Measurements from ENCODE around the gene LENG8. TPM values are rescaled to one million over a fixed set of nuclear protein-coding genes. Genes with fewer than 3 reads are reported as not detected.

LENG8 gene
- total RNA-seq, 1 donor: 123 TPM

DNA sequence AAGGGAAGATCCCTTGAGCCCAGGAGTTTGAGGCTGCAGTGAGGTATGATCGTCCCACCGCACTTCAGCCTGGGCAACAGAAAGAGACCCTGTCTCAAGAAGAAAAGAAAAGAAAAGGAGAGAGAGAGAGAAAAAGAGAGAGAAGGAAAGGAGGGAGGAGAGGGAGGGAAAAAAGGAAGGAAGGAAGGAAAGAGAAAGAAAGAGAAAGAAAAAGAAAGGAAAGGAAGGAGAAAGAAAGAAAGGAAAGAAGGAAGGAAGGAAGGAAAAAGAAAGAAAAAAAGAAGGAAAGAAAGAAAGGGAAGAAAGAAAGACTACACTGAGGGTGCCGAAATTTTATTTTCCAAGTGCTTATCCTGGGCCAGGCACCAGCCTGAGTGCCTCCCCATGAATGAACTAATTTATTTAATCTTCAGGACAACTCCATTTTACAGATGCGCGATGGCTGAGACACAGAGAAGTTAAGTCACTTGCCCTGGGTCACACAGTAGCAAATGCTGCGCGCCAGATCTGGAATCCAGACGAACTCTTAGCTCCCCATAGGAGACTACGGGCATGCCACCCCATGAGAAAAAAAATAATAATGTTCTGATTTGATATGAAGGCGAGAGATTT lies 21.4 kb downstream of the LENG8 start:
- Histone ChIP-seq H3K4me1 (ENCODE audit: insufficient read depth, low read length) (peaks cover 11% of the 10 kb centered on the region), H3K9me3 (ENCODE audit: low read depth, low read length) (no peaks in the 10 kb centered on the region), H3K27me3 (ENCODE audit: insufficient read depth, low read length) (peaks cover 48% of the 10 kb centered on the region), H3K4me3 (ENCODE audit: low read length) (no peak overlapping the region)

GRCh38 chr19:54470991-54471782 lies 22.2 kb downstream of the LENG8 start:
- Histone ChIP-seq H3K9me3 (ENCODE audit: low read depth, low read length) (no peaks in the 10 kb centered on the region), H3K4me1 (ENCODE audit: insufficient read depth, low read length) (peaks cover 11% of the 10 kb centered on the region), H3K4me3 (ENCODE audit: low read length) (no peak overlapping the region), H3K27me3 (ENCODE audit: insufficient read depth, low read length) (peaks cover 48% of the 10 kb centered on the region)

GRCh38 chr19:54473071-54473891 lies 24.3 kb downstream of the LENG8 start, which contains the start of gene CDC42EP5:
Gene CDC42EP5 (minus strand): TSS chr19:54473296. CDS start chr19:54465547, 7,749 bp downstream.
- Histone ChIP-seq H3K9me3 (ENCODE audit: low read depth, low read length) (no peaks in the 10 kb centered on the region), H3K27me3 (ENCODE audit: insufficient read depth, low read length) (peaks cover 59% of the 10 kb centered on the region), H3K4me1 (ENCODE audit: insufficient read depth, low read length) (peaks cover 11% of the 10 kb centered on the region), H3K4me3 (ENCODE audit: low read length) (no peak within 1 kb of the TSS)

- Histone ChIP-seq H3K9me3 (ENCODE audit: low read depth, low read length) (no peaks in the 10 kb centered on the region), H3K4me1 (ENCODE audit: insufficient read depth, low read length) (peaks cover 11% of the 10 kb centered on the region), H3K27me3 (ENCODE audit: insufficient read depth, low read length) (peaks cover 63% of the 10 kb centered on the region), H3K4me3 (ENCODE audit: low read length) (no peak overlapping the region)
Observed at GRCh38 chr19:54473892-54474372, 24.9 kb downstream of the LENG8 start.

DNA sequence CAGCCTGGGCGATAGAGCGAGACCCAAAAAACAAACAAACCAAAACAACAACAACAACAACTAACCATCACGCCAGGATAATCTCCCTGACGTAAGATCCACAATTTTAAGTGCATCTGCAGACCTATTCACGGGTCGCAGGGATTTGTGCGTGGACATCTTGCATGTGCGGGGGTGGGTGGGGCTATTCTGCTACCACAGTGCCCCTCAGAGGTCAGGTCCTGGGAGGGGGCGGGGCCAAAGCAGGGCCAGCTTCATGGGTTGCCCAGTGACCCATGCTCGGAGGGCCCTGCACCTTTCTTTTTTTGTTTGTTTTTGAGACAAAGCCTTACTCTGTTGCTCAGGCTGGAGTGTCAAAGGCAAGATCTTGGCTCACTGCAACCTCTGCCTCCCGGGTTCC lies 26.7 kb downstream of the LENG8 start:
- H3K27me3 ChIP-seq (ENCODE audit: insufficient read depth, low read length): peaks cover 54% of the 10 kb centered on the region
- H3K4me3 ChIP-seq (ENCODE audit: low read length): no peak overlapping the region
- peaks cover 22% of the 10 kb centered on the region for H3K4me1 ChIP-seq (ENCODE audit: insufficient read depth, low read length)
- no peaks in the 10 kb centered on the region for H3K9me3 ChIP-seq (ENCODE audit: low read depth, low read length)

- H3K4me1 ChIP-seq (ENCODE audit: insufficient read depth, low read length): peaks cover 26% of the 10 kb centered on the region
- peaks cover 49% of the 10 kb centered on the region for H3K27me3 ChIP-seq (ENCODE audit: insufficient read depth, low read length)
- no peaks in the 10 kb centered on the region for H3K9me3 ChIP-seq (ENCODE audit: low read depth, low read length)
- H3K4me3 ChIP-seq (ENCODE audit: low read length): no peak overlapping the region
Observed at GRCh38 chr19:54477650-54478049, 28.7 kb downstream of the LENG8 start.

GRCh38 chr19:54478677-54479266 lies 29.8 kb downstream of the LENG8 start:
- Histone ChIP-seq H3K27me3 (ENCODE audit: insufficient read depth, low read length) (peaks cover 45% of the 10 kb centered on the region), H3K9me3 (ENCODE audit: low read depth, low read length) (no peaks in the 10 kb centered on the region), H3K4me3 (ENCODE audit: low read length) (no peak overlapping the region), H3K4me1 (ENCODE audit: insufficient read depth, low read length) (peaks cover 30% of the 10 kb centered on the region)

GRCh38 chr19:54480051-54480450 lies 31.1 kb downstream of the LENG8 start:
- Histone ChIP-seq H3K4me3 (ENCODE audit: low read length) (no peak overlapping the region), H3K27me3 (ENCODE audit: insufficient read depth, low read length) (peaks cover 46% of the 10 kb centered on the region), H3K4me1 (ENCODE audit: insufficient read depth, low read length) (peaks cover 30% of the 10 kb centered on the region), H3K9me3 (ENCODE audit: low read depth, low read length) (no peaks in the 10 kb centered on the region)

- H3K4me3 ChIP-seq (ENCODE audit: low read length): no peak overlapping the region
- H3K4me1 ChIP-seq (ENCODE audit: insufficient read depth, low read length): peaks cover 30% of the 10 kb centered on the region
- H3K9me3 ChIP-seq (ENCODE audit: low read depth, low read length): no peaks in the 10 kb centered on the region
- H3K27me3 ChIP-seq (ENCODE audit: insufficient read depth, low read length): peaks cover 56% of the 10 kb centered on the region
Observed at GRCh38 chr19:54481326-54481930, 32.4 kb downstream of the LENG8 start.

DNA sequence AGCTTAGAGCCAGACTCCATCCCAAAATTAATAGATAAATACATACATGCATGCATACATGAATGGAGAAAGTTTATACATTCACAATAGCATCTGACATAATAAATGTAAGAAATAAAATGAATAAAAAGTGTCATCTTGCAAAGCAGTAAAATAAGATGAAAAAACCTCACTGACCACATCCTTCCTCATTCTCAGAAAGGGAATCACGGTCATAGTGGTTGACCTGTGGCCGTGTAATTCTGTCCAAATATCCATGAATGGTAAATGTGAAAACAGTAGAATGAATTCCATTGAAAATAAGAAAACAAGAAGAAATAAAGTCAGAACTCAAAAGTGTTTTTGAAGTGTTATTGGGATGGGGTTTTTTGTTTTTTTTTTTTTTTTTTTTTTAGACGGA lies 33.9 kb downstream of the LENG8 start:
- peaks cover 30% of the 10 kb centered on the region for H3K4me1 ChIP-seq (ENCODE audit: insufficient read depth, low read length)
- peaks cover 44% of the 10 kb centered on the region for H3K27me3 ChIP-seq (ENCODE audit: insufficient read depth, low read length)
- H3K9me3 ChIP-seq (ENCODE audit: low read depth, low read length): no peaks in the 10 kb centered on the region
- no peak overlapping the region for H3K4me3 ChIP-seq (ENCODE audit: low read length)

DNA sequence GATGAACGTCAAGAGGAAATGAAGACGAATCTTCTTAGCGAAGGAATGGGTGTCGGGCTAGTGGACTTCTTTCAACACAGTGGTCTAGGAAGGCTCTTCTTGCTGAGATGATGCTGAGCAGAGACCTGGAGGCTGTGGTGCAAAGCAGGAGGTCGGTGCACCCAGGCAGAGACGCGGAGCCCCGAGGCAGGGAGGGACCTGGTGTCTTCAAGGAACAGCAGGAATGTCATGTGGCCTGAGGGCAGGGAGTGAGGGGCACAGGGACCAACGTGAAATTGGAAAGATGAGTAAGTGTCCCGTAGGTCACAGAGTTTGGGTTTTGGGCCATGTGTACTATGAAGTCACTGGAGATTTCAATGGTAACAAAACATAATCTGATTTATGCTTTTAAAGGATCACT lies 35.5 kb downstream of the LENG8 start:
- H3K27me3 ChIP-seq (ENCODE audit: insufficient read depth, low read length): peaks cover 40% of the 10 kb centered on the region
- H3K4me1 ChIP-seq (ENCODE audit: insufficient read depth, low read length): peaks cover 30% of the 10 kb centered on the region
- no peaks in the 10 kb centered on the region for H3K9me3 ChIP-seq (ENCODE audit: low read depth, low read length)
- no peak overlapping the region for H3K4me3 ChIP-seq (ENCODE audit: low read length)

DNA sequence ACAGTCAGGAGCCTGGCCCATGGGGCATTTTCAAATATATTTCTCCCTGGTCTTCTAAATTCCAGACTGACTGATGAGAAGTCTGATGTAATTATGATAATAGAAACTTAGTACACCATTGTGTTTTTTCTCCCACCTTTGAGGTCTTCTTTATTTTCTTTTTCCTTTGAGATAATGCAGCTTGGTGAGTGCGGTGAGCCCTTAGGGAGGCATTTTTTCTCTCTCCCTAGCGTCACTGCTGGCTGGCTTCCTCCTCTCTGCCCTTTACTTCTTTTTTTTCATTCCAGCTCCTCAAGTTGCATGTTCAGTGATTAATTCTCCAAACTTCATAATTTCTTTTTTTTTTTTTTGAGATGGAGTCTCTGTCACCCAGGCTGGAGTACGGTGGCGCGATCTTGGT lies 36.9 kb downstream of the LENG8 start:
- no peak overlapping the region for H3K4me3 ChIP-seq (ENCODE audit: low read length)
- H3K9me3 ChIP-seq (ENCODE audit: low read depth, low read length): no peaks in the 10 kb centered on the region
- H3K4me1 ChIP-seq (ENCODE audit: insufficient read depth, low read length): peaks cover 17% of the 10 kb centered on the region
- H3K27me3 ChIP-seq (ENCODE audit: insufficient read depth, low read length): peaks cover 51% of the 10 kb centered on the region

DNA sequence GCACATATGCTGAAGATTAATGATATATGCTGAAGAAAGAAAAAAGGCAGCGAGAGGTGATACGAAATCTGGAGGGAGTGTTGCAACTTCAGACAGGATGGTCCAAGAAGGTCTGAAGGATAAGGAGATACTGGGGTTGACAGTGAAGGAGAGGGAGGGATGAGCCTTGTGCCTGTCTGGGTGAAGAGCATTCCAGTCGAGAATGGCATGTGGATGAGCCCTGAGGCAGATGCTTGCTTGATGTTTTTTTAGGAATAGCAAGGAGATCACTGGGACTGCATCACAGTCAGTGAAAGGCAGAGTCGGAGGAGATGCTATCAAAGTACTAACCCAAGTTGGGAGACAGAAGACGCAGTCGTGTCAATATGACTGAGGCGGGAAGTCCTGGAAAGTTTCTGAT lies 40.3 kb downstream of the LENG8 start:
- no peaks in the 10 kb centered on the region for H3K9me3 ChIP-seq (ENCODE audit: low read depth, low read length)
- H3K4me3 ChIP-seq (ENCODE audit: low read length): no peak overlapping the region
- peaks cover 50% of the 10 kb centered on the region for H3K27me3 ChIP-seq (ENCODE audit: insufficient read depth, low read length)
- H3K4me1 ChIP-seq (ENCODE audit: insufficient read depth, low read length): no peaks in the 10 kb centered on the region

- Histone ChIP-seq H3K9me3 (ENCODE audit: low read depth, low read length) (no peaks in the 10 kb centered on the region), H3K4me3 (ENCODE audit: low read length) (no peak overlapping the region), H3K4me1 (ENCODE audit: insufficient read depth, low read length) (no peaks in the 10 kb centered on the region)
Observed at GRCh38 chr19:54489766-54490165, 40.8 kb downstream of the LENG8 start.

More at GRCh38 chr19:54489766-54490165, 40.8 kb downstream of the LENG8 start:
- peaks cover 46% of the 10 kb centered on the region for H3K27me3 ChIP-seq (ENCODE audit: insufficient read depth, low read length)

Data from mononuclear cell (primary cell).